ENCODE data around the gene IFNA14. TPM values are rescaled to one million over a fixed set of nuclear protein-coding genes. Genes with fewer than 3 reads are reported as not detected.
"Not testable (repeated sequence)": the region's sequence is repeated elsewhere in the genome, so short reads cannot be mapped to it uniquely, and the experiment has no call there.

IFNA14 gene
- total RNA-seq, 1 experiment from 2014 or later = not detected

- TF ChIP-seq CTCF (conservative IDR thresholded peaks at IDR 0.05) (no peak), EZH2 (IDR thresholded peaks at IDR 0.05; ENCODE audit: low read depth) (no peak)
- CTCF ChIA-PET = no interaction called here
- intact Hi-C loops (cut with micrococcal nuclease; ENCODE audit: unreplicated experiment) = no loop called here
- H3K4me2 ChIP-seq = no peak overlapping the region
- no TSS peak for BruUV-seq (replicated peaks)
- H2AFZ ChIP-seq = no peak overlapping the region
- POLR2A ChIA-PET (ENCODE audit: unreplicated experiment) = no interaction called here
- H3K27me3 ChIP-seq (ENCODE audit: insufficient read depth, low read depth) = no peaks in the 10 kb centered on the region
- no peak overlapping the region for H3K27ac ChIP-seq
- H3K36me3 ChIP-seq (ENCODE audit: low read depth) = no peaks in the 10 kb centered on the region
- H3F3A ChIP-seq (ENCODE audit: insufficient read depth, low read depth) = no peaks in the 10 kb centered on the region
- no peak for DNase-seq
- H3K4me1 ChIP-seq (replicated peaks; ENCODE audit: insufficient read depth) = no peaks in the 10 kb centered on the region
- H3K9me3 ChIP-seq (ENCODE audit: insufficient read depth, low read depth) = no peaks in the 10 kb centered on the region
- no peaks in the 10 kb centered on the region for H4K20me1 ChIP-seq (ENCODE audit: insufficient read depth)
- H3K4me3 ChIP-seq = no peak overlapping the region
- H3K9me2 ChIP-seq (ENCODE audit: insufficient read depth) = no peaks in the 10 kb centered on the region
- no peaks in the 10 kb centered on the region for H3K79me2 ChIP-seq (ENCODE audit: low read depth)
Observed at GRCh38 chr9:21210311-21210710, 29.5 kb downstream of the IFNA14 start.

GRCh38 chr9:21207043-21207442 lies 32.8 kb downstream of the IFNA14 start, which contains the start of gene IFNA10:
Gene IFNA10 (minus strand): TSS chr9:21207143. CDS start chr9:21207097, 46 bp downstream.
- DNase-seq; H3K9me2 ChIP-seq (ENCODE audit: insufficient read depth); intact Hi-C loops (cut with micrococcal nuclease; ENCODE audit: unreplicated experiment); H3K79me2 ChIP-seq (ENCODE audit: low read depth); H3K27ac ChIP-seq; H3K9me3 ChIP-seq (ENCODE audit: insufficient read depth, low read depth); H3K4me3 ChIP-seq; CTCF ChIA-PET; H3K27me3 ChIP-seq (ENCODE audit: insufficient read depth, low read depth); H3K36me3 ChIP-seq (ENCODE audit: low read depth); H3F3A ChIP-seq (ENCODE audit: insufficient read depth, low read depth); H4K20me1 ChIP-seq (ENCODE audit: insufficient read depth); BruUV-seq (replicated peaks); H2AFZ ChIP-seq; H3K4me2 ChIP-seq; H3K4me1 ChIP-seq (replicated peaks; ENCODE audit: insufficient read depth): not testable (repeated sequence)
- POLR2A ChIA-PET (ENCODE audit: unreplicated experiment) = interaction anchor here (0.6 kb wide), 1 partner anchor 159 kb away, joined by 5 read pairs; no protein-coding TSS in a partner anchor

- POLR2A ChIA-PET (ENCODE audit: unreplicated experiment) = no interaction called here
- no TSS peak for BruUV-seq (replicated peaks)
Observed at GRCh38 chr9:21205204-21205603, 34.6 kb downstream of the IFNA14 start.

GRCh38 chr9:21202105-21202504 lies 37.7 kb downstream of the IFNA14 start, which contains the start of gene IFNA7:
Gene IFNA7 (minus strand): TSS chr9:21202205. CDS start chr9:21202165, 40 bp downstream.
- H3K4me2 ChIP-seq; H3K4me3 ChIP-seq; H3K79me2 ChIP-seq (ENCODE audit: low read depth); H3K36me3 ChIP-seq (ENCODE audit: low read depth); H3K27me3 ChIP-seq (ENCODE audit: insufficient read depth, low read depth); POLR2A ChIA-PET (ENCODE audit: unreplicated experiment); H3K27ac ChIP-seq; intact Hi-C loops (cut with micrococcal nuclease; ENCODE audit: unreplicated experiment); DNase-seq; BruUV-seq (replicated peaks); H3F3A ChIP-seq (ENCODE audit: insufficient read depth, low read depth); H3K9me2 ChIP-seq (ENCODE audit: insufficient read depth); CTCF ChIA-PET; H2AFZ ChIP-seq; H3K9me3 ChIP-seq (ENCODE audit: insufficient read depth, low read depth); H3K4me1 ChIP-seq (replicated peaks; ENCODE audit: insufficient read depth); H4K20me1 ChIP-seq (ENCODE audit: insufficient read depth): not testable (repeated sequence)

More at GRCh38 chr9:21205204-21205603, 34.6 kb downstream of the IFNA14 start:
- no peak for DNase-seq
- intact Hi-C loops (cut with micrococcal nuclease; ENCODE audit: unreplicated experiment) = no loop called here
- Histone ChIP-seq H3F3A (ENCODE audit: insufficient read depth, low read depth) (no peaks in the 10 kb centered on the region), H3K4me3 (no peak overlapping the region), H3K9me2 (ENCODE audit: insufficient read depth) (no peaks in the 10 kb centered on the region), H3K79me2 (ENCODE audit: low read depth) (no peaks in the 10 kb centered on the region), H3K27me3 (ENCODE audit: insufficient read depth, low read depth) (no peaks in the 10 kb centered on the region), H3K36me3 (ENCODE audit: low read depth) (no peaks in the 10 kb centered on the region), H3K4me1 (replicated peaks; ENCODE audit: insufficient read depth) (no peaks in the 10 kb centered on the region), H3K9me3 (ENCODE audit: insufficient read depth, low read depth) (no peaks in the 10 kb centered on the region), H2AFZ (no peak overlapping the region), H3K27ac (no peak overlapping the region), H4K20me1 (ENCODE audit: insufficient read depth) (no peaks in the 10 kb centered on the region), H3K4me2 (no peak overlapping the region)
- no peak for TF ChIP-seq CTCF (conservative IDR thresholded peaks at IDR 0.05)
- no peak for TF ChIP-seq EZH2 (IDR thresholded peaks at IDR 0.05; ENCODE audit: low read depth)
- CTCF ChIA-PET = no interaction called here

Measured in PC-9 (cell line).